GM23248 (cell line): Measurements from ENCODE around the gene WIPF2.

Source experiments
- EZH2 ChIP-seq: fragments of 200-600 bp; sonication (generic); IDR thresholded peaks from 2 replicates; pipeline ENCODE4 v1.6.1; 2018; ENCODE audit warnings: antibody characterized with exemption, mild to moderate bottlenecking; ENCODE audit not compliant: insufficient read depth, poor library complexity, severe bottlenecking
- EZH2phosphoT487 ChIP-seq: fragments of 200-600 bp; sonication (generic); IDR thresholded peaks from 2 replicates; pipeline ENCODE4 v1.6.1; 2018; ENCODE audit warnings: antibody characterized with exemption, moderate library complexity, mild to moderate bottlenecking, low read depth; ENCODE audit not compliant: insufficient read depth

DNA sequence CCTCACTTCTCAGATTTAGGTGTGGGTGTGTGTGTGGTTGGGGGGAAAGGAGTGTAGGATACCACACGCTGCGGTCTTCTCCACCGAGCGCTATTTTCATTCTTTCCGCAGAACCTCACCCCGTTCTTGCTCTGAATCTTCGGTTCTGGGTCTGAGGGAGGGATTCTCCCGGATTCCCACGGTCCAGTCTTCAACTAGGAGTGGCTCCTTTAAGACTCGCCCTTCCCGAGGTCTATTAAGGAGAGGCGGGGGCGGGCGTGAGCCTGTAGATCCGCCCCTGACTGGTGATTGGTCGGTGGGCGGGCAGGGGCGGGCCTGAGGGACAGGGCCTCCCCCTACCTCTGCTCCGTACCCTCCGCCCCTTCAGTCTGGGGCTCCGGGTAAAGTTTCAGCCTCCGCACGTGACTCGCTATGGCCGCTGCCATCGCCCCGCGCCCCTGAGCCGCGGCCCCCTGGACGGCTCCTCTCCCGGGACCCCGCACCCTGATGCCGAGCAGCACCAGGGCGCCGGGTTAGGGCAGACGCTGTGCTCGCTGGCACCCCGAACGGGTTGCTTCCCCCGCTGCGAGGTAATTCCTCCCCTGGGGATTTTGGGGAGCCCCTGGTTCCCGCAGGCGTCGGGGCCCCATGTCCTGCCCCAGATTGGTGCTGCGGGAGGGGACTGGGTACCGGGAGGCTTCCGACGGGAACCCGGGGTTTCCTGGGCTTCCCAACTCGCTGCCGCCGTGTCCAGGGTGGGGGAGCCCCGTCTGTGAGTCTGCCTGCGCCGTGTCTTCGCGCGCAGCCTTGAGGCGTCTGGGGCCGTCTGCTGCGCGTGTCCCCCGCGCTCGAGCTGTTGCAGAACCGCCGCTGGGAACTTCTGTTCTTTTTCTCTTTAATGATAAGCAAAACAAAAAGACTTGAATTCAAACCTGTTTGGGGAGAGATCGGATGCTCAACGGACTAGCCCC lies 99.1 kb downstream of the WIPF2 start:
- TF ChIP-seq EZH2 (no peak), EZH2phosphoT487 (no peak)
